HG03139 (cell line): ENCODE results near the gene KLKB1.

Source experiments
- ATAC-seq: cut with Tn5 transposase; IDR thresholded peaks from one replicate; pipeline ENCODE4 v1.9.1; 2021; ENCODE audit not compliant: unreplicated experiment

KLKB1 gene

GRCh38 chr4:186304866-186305505 is 77.7 kb downstream of the KLKB1 start:
- no peak for ATAC-seq

GRCh38 chr4:186307497-186307896 is 80.2 kb downstream of the KLKB1 start:
- ATAC-seq, result no peak

GRCh38 chr4:186307916-186308315 is 80.6 kb downstream of the KLKB1 start:
- no peak for ATAC-seq
